ENCODE measurements around the gene TMCC3. TPM values are rescaled to one million over a fixed set of nuclear protein-coding genes. Genes with fewer than 3 reads are reported as not detected.
A peak's percentile ranks its signal among the peaks of the same experiment; 100 is the strongest.

TMCC3 gene
- total RNA-seq, 1 donor from 2014 or later = 11.5 TPM

DNA sequence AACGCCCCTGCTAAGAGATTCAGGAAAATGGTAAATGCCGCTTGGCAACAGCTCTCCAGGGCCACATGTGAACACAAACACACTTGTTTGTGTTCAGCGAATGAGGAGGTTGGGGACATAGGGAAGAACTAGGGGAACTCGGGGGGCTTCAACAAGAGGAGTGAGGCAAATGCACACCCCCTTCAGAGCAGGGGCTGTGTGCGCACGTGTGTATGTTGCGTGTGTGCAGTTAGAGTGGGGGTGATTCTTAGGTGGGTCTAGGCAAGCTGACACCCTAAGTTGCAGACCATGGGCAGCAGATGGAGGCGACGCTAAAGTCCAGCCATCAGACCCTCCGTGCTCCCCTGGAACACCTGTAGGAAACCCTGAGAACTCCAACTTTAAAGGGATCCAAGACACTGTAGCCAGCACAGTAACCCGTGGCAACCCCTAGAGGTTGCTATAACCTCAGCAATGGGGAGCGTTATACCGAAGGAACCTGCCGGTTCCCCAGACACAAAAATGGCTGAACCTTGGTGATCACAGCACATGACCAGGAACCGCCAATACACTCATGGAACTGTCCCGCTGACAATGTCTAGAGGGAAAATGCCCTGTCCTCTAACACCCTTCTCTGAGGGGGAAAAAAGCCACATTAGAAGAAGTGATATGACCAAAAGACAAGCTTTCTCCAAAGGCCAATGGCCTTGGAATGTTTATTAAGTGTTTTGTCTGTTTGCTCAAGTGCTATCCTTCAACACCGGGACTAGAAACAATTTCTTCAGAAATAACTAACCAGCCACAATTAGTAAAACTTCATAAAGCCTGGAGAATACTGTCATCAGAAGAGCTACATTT is 104.2 kb downstream of the TMCC3 start:
- no peak overlapping the region for H3K4me3 ChIP-seq
- no peaks in the 10 kb centered on the region for H3K27me3 ChIP-seq
- TF ChIP-seq, protein P1, sequence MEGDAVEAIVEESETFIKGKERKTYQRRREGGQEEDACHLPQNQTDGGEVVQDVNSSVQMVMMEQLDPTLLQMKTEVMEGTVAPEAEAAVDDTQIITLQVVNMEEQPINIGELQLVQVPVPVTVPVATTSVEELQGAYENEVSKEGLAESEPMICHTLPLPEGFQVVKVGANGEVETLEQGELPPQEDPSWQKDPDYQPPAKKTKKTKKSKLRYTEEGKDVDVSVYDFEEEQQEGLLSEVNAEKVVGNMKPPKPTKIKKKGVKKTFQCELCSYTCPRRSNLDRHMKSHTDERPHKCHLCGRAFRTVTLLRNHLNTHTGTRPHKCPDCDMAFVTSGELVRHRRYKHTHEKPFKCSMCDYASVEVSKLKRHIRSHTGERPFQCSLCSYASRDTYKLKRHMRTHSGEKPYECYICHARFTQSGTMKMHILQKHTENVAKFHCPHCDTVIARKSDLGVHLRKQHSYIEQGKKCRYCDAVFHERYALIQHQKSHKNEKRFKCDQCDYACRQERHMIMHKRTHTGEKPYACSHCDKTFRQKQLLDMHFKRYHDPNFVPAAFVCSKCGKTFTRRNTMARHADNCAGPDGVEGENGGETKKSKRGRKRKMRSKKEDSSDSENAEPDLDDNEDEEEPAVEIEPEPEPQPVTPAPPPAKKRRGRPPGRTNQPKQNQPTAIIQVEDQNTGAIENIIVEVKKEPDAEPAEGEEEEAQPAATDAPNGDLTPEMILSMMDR (IDR thresholded peaks at IDR 0.05) = peak; percentile 45 to 71 (median 63)
- no peak for TF ChIP-seq POLR2A (IDR thresholded peaks at IDR 0.05)
- no peak overlapping the region for H3K27ac ChIP-seq
- DNase-seq (ENCODE audit: extremely low spot score in 2 of 2) = no peak
- no peaks in the 10 kb centered on the region for H3K36me3 ChIP-seq
- H3K4me1 ChIP-seq = no peaks in the 10 kb centered on the region
- intact Hi-C loops (cut with DNase I) = no loop called here
- no peaks in the 10 kb centered on the region for H3K9me3 ChIP-seq

DNA sequence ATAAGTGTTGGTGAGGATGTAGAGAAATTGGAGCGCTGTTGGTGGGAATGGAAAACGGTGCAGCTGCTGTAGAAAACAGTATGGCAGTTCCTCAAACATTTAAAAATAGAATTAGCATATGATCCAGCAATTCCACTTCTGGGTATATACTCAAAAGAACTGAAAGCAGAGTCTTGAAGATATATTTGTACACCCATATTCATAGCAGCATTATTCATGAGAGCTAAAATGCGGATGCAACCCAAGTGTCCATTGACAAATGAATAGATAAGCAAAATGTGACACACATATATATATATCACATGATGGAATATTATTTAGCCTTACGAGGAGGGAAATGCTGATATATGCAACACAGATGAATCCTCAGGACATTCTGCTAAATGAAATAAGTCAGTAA is 106.0 kb downstream of the TMCC3 start:
- no peaks in the 10 kb centered on the region for H3K36me3 ChIP-seq
- no peaks in the 10 kb centered on the region for H3K9me3 ChIP-seq
- intact Hi-C loops (cut with DNase I) = no loop called here
- TF ChIP-seq, protein P1 (IDR thresholded peaks at IDR 0.05) = no peak
- TF ChIP-seq POLR2A (IDR thresholded peaks at IDR 0.05) (no peak), POLR2AphosphoS5 (IDR thresholded peaks at IDR 0.05; ENCODE audit: insufficient read depth in 1 of 2, low read depth in 1 of 2) (no peak)
- no peaks in the 10 kb centered on the region for H3K4me1 ChIP-seq
- H3K4me3 ChIP-seq = no peak overlapping the region
- H3K27ac ChIP-seq = no peak overlapping the region
- DNase-seq (ENCODE audit: extremely low spot score in 2 of 2) = no peak
- no peaks in the 10 kb centered on the region for H3K27me3 ChIP-seq

DNA sequence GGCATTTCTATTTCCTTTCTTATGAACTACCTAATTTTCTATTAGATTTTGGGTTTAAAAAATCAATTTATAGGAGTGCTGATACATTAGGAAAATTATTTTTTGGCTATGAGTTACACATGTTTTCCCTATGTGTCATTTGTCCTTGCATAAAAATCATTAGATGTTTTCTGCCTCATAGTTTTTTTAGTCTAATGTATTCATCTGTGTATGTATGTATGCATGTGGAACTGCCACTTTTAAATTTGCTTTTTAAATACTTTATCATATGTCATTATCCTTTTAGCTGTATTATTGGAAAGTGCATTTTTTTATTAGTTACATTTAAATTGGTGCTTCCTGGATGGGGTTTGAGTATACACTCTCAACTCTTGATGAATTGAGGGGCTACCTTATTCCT is 112.0 kb downstream of the TMCC3 start:
- Histone ChIP-seq H3K27ac (no peak overlapping the region), H3K9me3 (no peaks in the 10 kb centered on the region), H3K27me3 (no peaks in the 10 kb centered on the region), H3K4me1 (no peaks in the 10 kb centered on the region), H3K36me3 (no peaks in the 10 kb centered on the region), H3K4me3 (no peak overlapping the region)
- no peak for DNase-seq (ENCODE audit: extremely low spot score in 2 of 2)
- intact Hi-C loops (cut with DNase I) = no loop called here
- TF ChIP-seq POLR2A (IDR thresholded peaks at IDR 0.05) (no peak), POLR2AphosphoS5 (IDR thresholded peaks at IDR 0.05; ENCODE audit: insufficient read depth in 1 of 2, low read depth in 1 of 2) (no peak)
- TF ChIP-seq, protein P1 (IDR thresholded peaks at IDR 0.05) = no peak

DNA sequence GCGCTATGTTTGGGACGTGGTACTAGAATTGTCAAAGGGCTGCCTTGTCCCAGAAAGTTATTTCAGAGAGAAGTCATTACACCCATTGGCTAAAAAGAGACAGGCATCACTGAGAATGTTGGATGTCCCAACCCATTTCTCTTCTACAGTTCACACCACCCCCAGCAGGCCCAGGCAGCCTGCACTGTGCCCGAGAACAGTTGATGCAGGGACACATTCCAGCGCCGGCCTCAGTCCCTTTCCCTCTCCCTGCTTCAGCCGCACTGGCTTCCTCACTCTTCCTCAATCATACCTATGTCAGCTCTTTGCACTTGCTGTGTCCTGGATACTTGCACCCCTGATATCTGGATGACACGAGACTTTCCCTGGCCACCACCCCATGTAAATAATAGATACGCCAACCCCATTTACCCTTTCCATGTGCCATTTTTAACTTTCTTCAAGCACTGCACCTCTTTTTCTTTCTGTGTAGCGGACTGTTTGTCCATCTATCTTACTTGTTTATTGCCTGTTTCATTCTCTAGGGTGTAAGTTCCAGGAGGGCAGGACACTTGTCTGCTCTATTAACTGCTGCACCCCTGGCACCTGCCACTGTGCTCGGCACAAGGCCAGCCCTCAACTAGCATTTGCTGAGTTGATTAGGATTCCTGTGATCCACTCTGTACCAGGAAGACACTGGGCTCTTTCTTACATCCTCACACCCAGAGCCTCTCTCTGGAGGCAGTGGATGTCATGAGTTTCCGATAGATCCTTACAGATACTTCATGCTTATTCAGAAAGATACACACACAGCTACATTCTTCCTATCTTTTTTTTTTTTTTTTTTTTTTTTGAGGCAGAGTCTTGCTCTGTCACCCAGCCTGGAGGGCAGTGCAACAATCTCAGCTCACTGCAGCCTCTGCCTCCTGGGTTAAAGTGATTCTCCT is 114.1 kb downstream of the TMCC3 start:
- Histone ChIP-seq H3K36me3 (no peaks in the 10 kb centered on the region), H3K9me3 (no peaks in the 10 kb centered on the region), H3K4me1 (no peaks in the 10 kb centered on the region), H3K27me3 (no peaks in the 10 kb centered on the region), H3K4me3 (no peak overlapping the region), H3K27ac (no peak overlapping the region)
- DNase-seq (ENCODE audit: extremely low spot score in 2 of 2) = no peak
- intact Hi-C loops (cut with DNase I) = no loop called here
- TF ChIP-seq POLR2A (IDR thresholded peaks at IDR 0.05) (no peak), POLR2AphosphoS5 (IDR thresholded peaks at IDR 0.05; ENCODE audit: insufficient read depth in 1 of 2, low read depth in 1 of 2) (no peak)
- TF ChIP-seq, protein P1 (IDR thresholded peaks at IDR 0.05) = no peak

Data from vagina (tissue), 2 donors.